Ishikawa (cell line): ENCODE measurements around the gene P2RX1.

Source experiments
- EP300 ChIP-seq: IDR thresholded peaks from 2 replicates; pipeline ENCODE4 v1.6.1; 2012; ENCODE audit warnings: borderline replicate concordance
- TAF1 ChIP-seq: IDR thresholded peaks from 2 replicates; pipeline ENCODE4 v1.6.1; 2012; ENCODE audit warnings: low read depth, mild to moderate bottlenecking
- TCF12 ChIP-seq: IDR thresholded peaks from 2 replicates; pipeline ENCODE4 v1.6.1; 2012; ENCODE audit warnings: low read depth
- TF ChIP-seq, protein P1 (sequence below): IDR thresholded peaks from 2 replicates; pipeline ENCODE4 v1.6.1; 2012; ENCODE audit warnings: low read depth, mild to moderate bottlenecking

DNA sequence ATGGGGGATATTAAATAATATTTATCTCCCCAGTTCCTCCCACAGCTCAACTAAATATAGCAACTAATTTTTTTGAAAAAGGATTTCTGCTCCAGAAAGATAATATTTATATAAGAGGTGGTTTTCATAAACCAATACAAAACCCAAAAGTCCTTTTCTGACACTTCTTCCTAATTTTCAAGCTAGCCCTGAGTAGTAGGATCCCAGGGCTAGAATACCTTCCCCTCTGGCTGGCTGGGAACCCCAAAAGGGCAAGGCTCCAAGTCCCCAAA, 46.6 kb upstream of the P2RX1 start:
- TF ChIP-seq TAF1 (no peak), TCF12 (no peak), EP300 (no peak)
- TF ChIP-seq, protein P1, sequence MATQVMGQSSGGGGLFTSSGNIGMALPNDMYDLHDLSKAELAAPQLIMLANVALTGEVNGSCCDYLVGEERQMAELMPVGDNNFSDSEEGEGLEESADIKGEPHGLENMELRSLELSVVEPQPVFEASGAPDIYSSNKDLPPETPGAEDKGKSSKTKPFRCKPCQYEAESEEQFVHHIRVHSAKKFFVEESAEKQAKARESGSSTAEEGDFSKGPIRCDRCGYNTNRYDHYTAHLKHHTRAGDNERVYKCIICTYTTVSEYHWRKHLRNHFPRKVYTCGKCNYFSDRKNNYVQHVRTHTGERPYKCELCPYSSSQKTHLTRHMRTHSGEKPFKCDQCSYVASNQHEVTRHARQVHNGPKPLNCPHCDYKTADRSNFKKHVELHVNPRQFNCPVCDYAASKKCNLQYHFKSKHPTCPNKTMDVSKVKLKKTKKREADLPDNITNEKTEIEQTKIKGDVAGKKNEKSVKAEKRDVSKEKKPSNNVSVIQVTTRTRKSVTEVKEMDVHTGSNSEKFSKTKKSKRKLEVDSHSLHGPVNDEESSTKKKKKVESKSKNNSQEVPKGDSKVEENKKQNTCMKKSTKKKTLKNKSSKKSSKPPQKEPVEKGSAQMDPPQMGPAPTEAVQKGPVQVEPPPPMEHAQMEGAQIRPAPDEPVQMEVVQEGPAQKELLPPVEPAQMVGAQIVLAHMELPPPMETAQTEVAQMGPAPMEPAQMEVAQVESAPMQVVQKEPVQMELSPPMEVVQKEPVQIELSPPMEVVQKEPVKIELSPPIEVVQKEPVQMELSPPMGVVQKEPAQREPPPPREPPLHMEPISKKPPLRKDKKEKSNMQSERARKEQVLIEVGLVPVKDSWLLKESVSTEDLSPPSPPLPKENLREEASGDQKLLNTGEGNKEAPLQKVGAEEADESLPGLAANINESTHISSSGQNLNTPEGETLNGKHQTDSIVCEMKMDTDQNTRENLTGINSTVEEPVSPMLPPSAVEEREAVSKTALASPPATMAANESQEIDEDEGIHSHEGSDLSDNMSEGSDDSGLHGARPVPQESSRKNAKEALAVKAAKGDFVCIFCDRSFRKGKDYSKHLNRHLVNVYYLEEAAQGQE, result no peak
